ENCODE data around the gene MC2R. TPM values are rescaled to one million over a fixed set of nuclear protein-coding genes. Genes with fewer than 3 reads are reported as not detected.

Gene MC2R
- total RNA-seq, 1 experiment from 2014 or later = not detected

DNA sequence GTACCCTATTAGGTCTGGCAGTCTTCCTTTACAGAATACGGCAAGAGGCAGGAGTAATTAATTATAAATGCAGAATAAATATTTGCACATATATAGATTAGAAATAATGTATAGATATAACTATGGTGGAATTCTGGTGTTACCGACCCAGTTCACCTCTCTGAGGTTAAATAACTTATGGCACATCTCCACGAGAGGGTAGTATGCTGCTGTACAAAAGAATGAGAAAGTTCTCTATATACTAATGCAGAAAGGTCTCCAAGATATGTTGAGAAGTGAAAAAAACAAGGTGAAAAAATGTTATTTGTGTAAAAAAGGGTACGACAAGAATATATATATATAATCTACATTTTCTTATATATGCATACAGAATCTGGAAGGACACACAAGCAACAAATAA lies 40.8 kb downstream of the MC2R start:
- Mint-ChIP-seq H3K4me3 (ENCODE audit: low read depth, unreplicated experiment) (no peak overlapping the region), H3K9me3 (ENCODE audit: low read depth, unreplicated experiment) (no peaks in the 10 kb centered on the region), H3K36me3 (ENCODE audit: insufficient read depth, unreplicated experiment) (no peaks in the 10 kb centered on the region), H3K4me1 (ENCODE audit: low read depth, unreplicated experiment) (no peaks in the 10 kb centered on the region), H3K27ac (ENCODE audit: unreplicated experiment) (no peak overlapping the region), H3K27me3 (ENCODE audit: unreplicated experiment) (peaks cover 40% of the 10 kb centered on the region)
- TF ChIP-seq, protein P1, sequence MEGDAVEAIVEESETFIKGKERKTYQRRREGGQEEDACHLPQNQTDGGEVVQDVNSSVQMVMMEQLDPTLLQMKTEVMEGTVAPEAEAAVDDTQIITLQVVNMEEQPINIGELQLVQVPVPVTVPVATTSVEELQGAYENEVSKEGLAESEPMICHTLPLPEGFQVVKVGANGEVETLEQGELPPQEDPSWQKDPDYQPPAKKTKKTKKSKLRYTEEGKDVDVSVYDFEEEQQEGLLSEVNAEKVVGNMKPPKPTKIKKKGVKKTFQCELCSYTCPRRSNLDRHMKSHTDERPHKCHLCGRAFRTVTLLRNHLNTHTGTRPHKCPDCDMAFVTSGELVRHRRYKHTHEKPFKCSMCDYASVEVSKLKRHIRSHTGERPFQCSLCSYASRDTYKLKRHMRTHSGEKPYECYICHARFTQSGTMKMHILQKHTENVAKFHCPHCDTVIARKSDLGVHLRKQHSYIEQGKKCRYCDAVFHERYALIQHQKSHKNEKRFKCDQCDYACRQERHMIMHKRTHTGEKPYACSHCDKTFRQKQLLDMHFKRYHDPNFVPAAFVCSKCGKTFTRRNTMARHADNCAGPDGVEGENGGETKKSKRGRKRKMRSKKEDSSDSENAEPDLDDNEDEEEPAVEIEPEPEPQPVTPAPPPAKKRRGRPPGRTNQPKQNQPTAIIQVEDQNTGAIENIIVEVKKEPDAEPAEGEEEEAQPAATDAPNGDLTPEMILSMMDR (IDR thresholded peaks at IDR 0.05; ENCODE audit: unreplicated experiment) = no peak
- CTCF ChIA-PET = no interaction called here
- no TSS peak for BruUV-seq (replicated peaks)
- no peak for DNase-seq
- intact Hi-C loops (cut with micrococcal nuclease; ENCODE audit: unreplicated experiment) = no loop called here

DNA sequence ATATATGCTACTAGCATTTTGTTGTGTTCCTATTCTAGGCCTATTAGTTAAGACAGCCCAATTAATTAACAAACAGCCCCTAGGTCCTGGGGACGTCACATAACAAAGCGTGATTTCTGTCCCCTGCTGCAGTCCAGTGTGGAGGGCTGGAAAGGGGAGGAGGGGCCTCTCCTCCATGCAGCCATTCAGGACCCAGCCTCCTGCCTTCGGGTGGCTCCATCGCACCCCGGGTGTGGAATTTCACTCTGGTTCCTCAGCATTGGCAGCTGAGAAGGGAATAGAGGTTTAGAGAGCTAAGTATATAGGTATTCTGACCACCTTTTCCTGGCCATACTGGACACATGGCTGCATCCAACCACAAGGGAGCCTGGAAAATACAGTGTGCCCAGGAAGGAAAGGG lies 42.4 kb downstream of the MC2R start:
- no TSS peak for BruUV-seq (replicated peaks)
- Mint-ChIP-seq H3K36me3 (ENCODE audit: insufficient read depth, unreplicated experiment) (no peaks in the 10 kb centered on the region), H3K27ac (ENCODE audit: unreplicated experiment) (no peak overlapping the region), H3K27me3 (ENCODE audit: unreplicated experiment) (peaks cover 35% of the 10 kb centered on the region), H3K4me3 (ENCODE audit: low read depth, unreplicated experiment) (no peak overlapping the region), H3K9me3 (ENCODE audit: low read depth, unreplicated experiment) (no peaks in the 10 kb centered on the region), H3K4me1 (ENCODE audit: low read depth, unreplicated experiment) (no peaks in the 10 kb centered on the region)
- DNase-seq = no peak
- intact Hi-C loops (cut with micrococcal nuclease; ENCODE audit: unreplicated experiment) = no loop called here
- TF ChIP-seq, protein P1 (IDR thresholded peaks at IDR 0.05; ENCODE audit: unreplicated experiment) = no peak
- CTCF ChIA-PET = interaction anchor here (0.6 kb wide), 1 partner anchor 26 kb away, joined by 3 read pairs; no protein-coding TSS in a partner anchor

DNA sequence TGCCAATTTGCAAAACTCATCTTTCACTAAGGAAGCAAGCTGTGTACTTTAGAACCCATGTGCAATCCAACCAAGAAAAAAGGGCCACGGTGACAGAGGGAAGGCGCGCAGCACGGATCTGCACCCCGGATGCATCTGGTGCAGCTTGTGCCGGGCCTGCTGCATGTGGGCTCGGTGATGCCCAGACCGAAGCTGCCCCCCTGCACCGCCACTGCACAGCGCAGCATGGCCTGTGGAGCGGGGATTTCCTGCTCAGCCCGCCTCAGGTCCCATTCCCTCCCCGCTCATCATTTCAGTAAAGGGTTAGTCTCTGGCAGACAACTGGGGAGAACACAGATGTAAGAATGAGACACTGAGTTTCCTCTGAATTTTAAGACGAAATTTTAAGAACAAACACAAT lies 43.0 kb downstream of the MC2R start:
- Mint-ChIP-seq H3K4me1 (ENCODE audit: low read depth, unreplicated experiment) (no peaks in the 10 kb centered on the region), H3K27me3 (ENCODE audit: unreplicated experiment) (peaks cover 31% of the 10 kb centered on the region), H3K27ac (ENCODE audit: unreplicated experiment) (no peak overlapping the region), H3K4me3 (ENCODE audit: low read depth, unreplicated experiment) (no peak overlapping the region), H3K9me3 (ENCODE audit: low read depth, unreplicated experiment) (no peaks in the 10 kb centered on the region), H3K36me3 (ENCODE audit: insufficient read depth, unreplicated experiment) (no peaks in the 10 kb centered on the region)
- intact Hi-C loops (cut with micrococcal nuclease; ENCODE audit: unreplicated experiment) = no loop called here
- no peak for DNase-seq
- CTCF ChIA-PET = no interaction called here
- TF ChIP-seq, protein P1 (IDR thresholded peaks at IDR 0.05; ENCODE audit: unreplicated experiment) = no peak
- BruUV-seq (replicated peaks) = no TSS peak

DNA sequence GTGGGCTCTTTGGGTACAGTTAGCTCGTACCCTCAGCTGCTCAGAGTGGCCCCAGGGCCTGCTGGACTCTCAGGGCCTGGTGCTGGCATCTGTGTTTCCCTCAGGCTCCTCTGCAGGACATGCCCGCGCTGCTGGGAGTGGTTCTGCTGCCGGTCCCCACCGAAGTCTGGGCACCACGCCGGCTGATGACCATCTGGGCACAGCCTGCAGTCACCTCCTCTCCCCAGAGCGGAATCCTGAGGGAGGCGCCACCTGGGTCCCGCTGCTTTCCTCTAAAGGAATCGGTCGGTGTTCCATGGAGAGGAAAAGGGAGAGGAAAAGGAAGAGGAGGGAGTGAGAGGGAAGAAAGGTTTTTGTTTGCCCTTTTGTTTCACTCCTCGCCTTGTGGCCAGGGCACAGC lies 43.6 kb downstream of the MC2R start:
- intact Hi-C loops (cut with micrococcal nuclease; ENCODE audit: unreplicated experiment) = no loop called here
- DNase-seq = no peak
- no TSS peak for BruUV-seq (replicated peaks)
- H3K36me3 Mint-ChIP-seq (ENCODE audit: insufficient read depth, unreplicated experiment) = no peaks in the 10 kb centered on the region
- H3K27me3 Mint-ChIP-seq (ENCODE audit: unreplicated experiment) = peaks cover 36% of the 10 kb centered on the region
- H3K9me3 Mint-ChIP-seq (ENCODE audit: low read depth, unreplicated experiment) = no peaks in the 10 kb centered on the region
- CTCF ChIA-PET = no interaction called here
- H3K4me1 Mint-ChIP-seq (ENCODE audit: low read depth, unreplicated experiment) = no peaks in the 10 kb centered on the region
- TF ChIP-seq, protein P1 (IDR thresholded peaks at IDR 0.05; ENCODE audit: unreplicated experiment) = no peak
- H3K4me3 Mint-ChIP-seq (ENCODE audit: low read depth, unreplicated experiment) = no peak overlapping the region
- no peak overlapping the region for H3K27ac Mint-ChIP-seq (ENCODE audit: unreplicated experiment)
